IPS-20b (cell line): Measurements from ENCODE around the gene CCDC93.

Experiments used
- H3K27ac ChIP-seq: one replicate; pipeline ENCODE4 v1.5.1; 2013; ENCODE audit warnings: low read length
- H3K27me3 ChIP-seq: 2 replicates; pipeline ENCODE4 v1.6.1; 2013; ENCODE audit warnings: mild to moderate bottlenecking, low read length, inconsistent platforms; ENCODE audit not compliant: insufficient read depth
- H3K36me3 ChIP-seq: 2 replicates; pipeline ENCODE4 v1.6.1; 2013; ENCODE audit warnings: low read depth, mild to moderate bottlenecking, inconsistent platforms, low read length, moderate library complexity; ENCODE audit not compliant: insufficient read depth
- H3K4me1 ChIP-seq: 2 replicates; pipeline ENCODE4 v1.6.1; 2013; ENCODE audit warnings: mild to moderate bottlenecking, control low read depth, inconsistent platforms, low read length, moderate library complexity; ENCODE audit not compliant: insufficient read depth
- H3K4me3 ChIP-seq: 2 replicates; pipeline ENCODE4 v1.5.1; 2013; ENCODE audit warnings: mild to moderate bottlenecking, low read length, inconsistent platforms
- H3K9ac ChIP-seq: 2 replicates; pipeline ENCODE4 v1.6.1; 2013; ENCODE audit warnings: low read depth, mild to moderate bottlenecking, inconsistent platforms, low read length, moderate library complexity
- H3K9me3 ChIP-seq: 2 replicates; pipeline ENCODE4 v1.6.1; 2013; ENCODE audit warnings: mild to moderate bottlenecking, low read depth, low read length, inconsistent platforms; ENCODE audit not compliant: insufficient read depth

The CCDC93 gene

DNA sequence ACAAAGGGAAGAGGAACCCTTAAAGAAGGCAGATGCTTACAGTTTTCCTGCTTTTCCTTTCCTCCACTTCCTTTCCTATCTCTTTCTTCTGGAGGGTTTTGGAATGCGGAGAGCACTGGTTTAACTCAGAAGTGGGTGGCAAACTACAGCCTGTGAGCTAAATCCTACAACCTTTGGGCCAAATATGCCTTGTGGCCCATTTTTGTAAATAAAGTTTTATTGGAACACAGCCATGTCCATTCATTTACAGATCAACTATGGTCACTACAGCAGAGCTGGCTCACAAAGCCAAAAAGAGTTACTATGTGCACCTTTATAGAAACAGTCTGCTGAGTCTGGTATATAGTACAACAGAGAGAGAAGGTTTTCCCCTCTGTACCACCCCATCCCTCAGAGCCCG is 69.1 kb downstream of the CCDC93 start:
- no peaks in the 10 kb centered on the region for H3K9me3 ChIP-seq
- H3K4me3 ChIP-seq, result no peak overlapping the region
- no peak overlapping the region for H3K9ac ChIP-seq
- H3K4me1 ChIP-seq, result no peaks in the 10 kb centered on the region; the same call in 1 of the 2 replicates
- peaks cover 88% of the 10 kb centered on the region for H3K36me3 ChIP-seq
- no peak overlapping the region for H3K27ac ChIP-seq
- no peaks in the 10 kb centered on the region for H3K27me3 ChIP-seq

DNA sequence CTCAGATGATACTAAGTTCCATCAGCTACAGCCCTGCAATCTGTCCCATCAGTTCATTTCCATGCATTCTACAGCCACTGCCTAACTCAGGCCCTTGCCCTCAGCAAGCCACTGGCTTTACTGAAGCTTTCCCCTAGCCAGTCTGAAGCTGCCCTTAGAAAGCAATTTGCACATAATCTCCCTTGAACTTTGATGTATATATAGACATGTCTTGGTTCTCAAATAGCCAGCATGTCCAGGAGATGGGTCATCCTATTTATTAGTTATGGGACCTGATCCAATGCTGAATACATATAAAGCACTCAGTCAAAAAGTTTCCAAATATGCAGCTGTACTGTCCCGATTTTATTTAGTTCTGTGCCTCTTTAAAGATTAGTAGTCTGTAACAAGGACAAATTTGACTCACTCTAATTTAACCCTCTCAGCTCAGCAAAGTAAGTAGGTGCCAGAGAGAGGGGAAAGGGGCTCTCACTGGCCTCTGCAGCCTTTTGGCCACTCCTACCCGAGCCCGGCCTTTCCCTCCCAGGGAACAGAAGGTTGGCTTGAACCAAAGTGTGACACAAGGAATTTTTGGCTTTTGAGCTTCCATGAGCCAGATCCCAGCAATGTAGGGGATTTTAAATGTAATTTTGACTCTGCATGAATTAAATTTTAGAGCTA is 70.7 kb downstream of the CCDC93 start:
- H3K9ac ChIP-seq, result no peak overlapping the region
- H3K4me3 ChIP-seq, result no peak overlapping the region
- no peak overlapping the region for H3K27ac ChIP-seq
- H3K4me1 ChIP-seq, result no peaks in the 10 kb centered on the region; the same call in 1 of the 2 replicates
- H3K27me3 ChIP-seq, result no peaks in the 10 kb centered on the region
- H3K9me3 ChIP-seq, result no peaks in the 10 kb centered on the region
- H3K36me3 ChIP-seq, result peaks cover 88% of the 10 kb centered on the region

DNA sequence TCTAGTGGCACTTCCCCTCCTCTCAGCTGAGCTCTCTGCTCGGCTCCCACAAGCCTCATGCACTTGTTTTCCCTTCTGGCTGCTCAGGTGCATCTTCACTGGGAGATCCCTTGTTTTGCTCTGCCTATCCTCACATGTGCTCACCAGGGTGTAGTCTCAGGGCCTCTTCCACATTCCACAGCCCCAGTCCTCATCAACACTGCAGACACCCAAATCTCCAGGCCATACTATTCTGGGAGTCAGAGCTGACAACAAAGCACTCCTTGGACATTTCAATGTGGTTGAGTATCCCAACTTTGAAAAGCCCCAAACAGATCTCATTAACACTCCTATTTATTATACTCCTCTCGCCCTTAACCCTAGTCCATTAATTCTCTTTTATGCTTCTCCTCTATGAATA is 71.3 kb downstream of the CCDC93 start:
- H3K36me3 ChIP-seq, result peaks cover 89% of the 10 kb centered on the region
- no peaks in the 10 kb centered on the region; the same call in 1 of the 2 replicates for H3K4me1 ChIP-seq
- H3K9me3 ChIP-seq, result no peaks in the 10 kb centered on the region
- H3K27me3 ChIP-seq, result no peaks in the 10 kb centered on the region
- H3K27ac ChIP-seq, result no peak overlapping the region
- no peak overlapping the region for H3K9ac ChIP-seq
- no peak overlapping the region for H3K4me3 ChIP-seq

DNA sequence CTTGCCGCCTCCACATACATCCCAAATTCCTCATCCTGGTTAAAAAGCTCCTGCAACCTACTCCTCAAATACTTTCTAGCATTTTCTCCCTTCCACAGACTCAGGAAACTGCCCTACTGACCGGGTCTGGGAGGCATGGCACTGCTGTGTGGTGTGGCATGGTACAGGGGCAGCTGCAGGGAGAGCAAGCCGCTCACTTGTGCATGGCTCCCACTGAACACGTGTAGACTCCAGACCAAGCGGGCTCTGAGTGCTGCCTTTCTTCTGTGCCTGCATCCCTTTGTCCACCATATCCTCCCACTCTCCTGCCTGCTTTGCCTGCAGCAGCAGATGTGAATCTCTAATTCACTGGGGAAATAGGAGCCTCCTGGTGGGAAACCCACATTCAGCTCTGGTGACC is 72.2 kb downstream of the CCDC93 start:
- peaks cover 89% of the 10 kb centered on the region for H3K36me3 ChIP-seq
- H3K27ac ChIP-seq, result no peak overlapping the region
- no peaks in the 10 kb centered on the region; the same call in 1 of the 2 replicates for H3K4me1 ChIP-seq
- H3K27me3 ChIP-seq, result no peaks in the 10 kb centered on the region
- no peak overlapping the region for H3K9ac ChIP-seq
- no peak overlapping the region for H3K4me3 ChIP-seq
- no peaks in the 10 kb centered on the region for H3K9me3 ChIP-seq

DNA sequence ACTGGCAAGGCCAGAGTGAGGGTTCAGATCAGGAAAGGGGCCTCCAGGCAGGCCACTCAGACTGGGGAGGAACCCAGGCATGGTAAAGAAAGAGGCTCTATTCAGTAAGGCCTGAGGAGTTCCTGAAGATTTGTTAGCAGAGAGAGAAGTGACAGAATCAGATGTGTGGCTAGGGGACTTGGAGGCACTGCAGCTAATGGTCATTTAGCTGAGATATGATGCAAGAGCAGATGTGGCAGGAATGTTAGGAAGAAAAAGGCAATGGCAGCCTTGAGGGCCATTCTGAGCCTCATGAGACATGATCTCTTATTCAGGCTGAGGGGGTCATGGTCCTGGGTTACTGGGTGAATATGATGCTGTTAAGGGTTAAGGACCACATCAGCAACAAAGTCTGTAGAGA is 73.4 kb downstream of the CCDC93 start:
- Histone ChIP-seq H3K4me1 (no peaks in the 10 kb centered on the region; the same call in 1 of the 2 replicates), H3K27ac (no peak overlapping the region), H3K4me3 (no peak overlapping the region), H3K9ac (no peak overlapping the region), H3K9me3 (no peaks in the 10 kb centered on the region), H3K27me3 (no peaks in the 10 kb centered on the region), H3K36me3 (peaks cover 89% of the 10 kb centered on the region)

DNA sequence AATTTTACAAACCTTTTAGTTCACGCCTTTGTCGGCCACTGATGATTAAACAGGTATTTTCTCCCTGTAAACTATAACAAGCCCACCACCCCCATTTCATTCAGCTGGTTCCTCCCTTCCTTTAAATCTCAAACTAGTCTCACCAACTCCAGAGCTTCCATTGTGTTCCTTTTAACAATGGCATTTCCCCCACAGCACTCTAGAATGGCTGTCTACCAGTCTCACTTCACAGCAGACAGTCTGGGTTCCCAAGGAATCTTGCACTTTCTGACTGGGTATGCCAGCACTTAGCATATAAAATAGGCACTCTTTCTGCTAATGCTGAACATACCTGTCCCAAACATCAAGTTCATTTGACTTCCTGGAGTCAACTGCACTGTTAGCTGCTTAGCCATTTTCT is 75.3 kb downstream of the CCDC93 start:
- H3K4me3 ChIP-seq, result no peak overlapping the region
- H3K4me1 ChIP-seq, result no peaks in the 10 kb centered on the region; the same call in 1 of the 2 replicates
- H3K9me3 ChIP-seq, result no peaks in the 10 kb centered on the region
- no peak overlapping the region for H3K27ac ChIP-seq
- peaks cover 89% of the 10 kb centered on the region for H3K36me3 ChIP-seq
- no peaks in the 10 kb centered on the region for H3K27me3 ChIP-seq
- H3K9ac ChIP-seq, result no peak overlapping the region

DNA sequence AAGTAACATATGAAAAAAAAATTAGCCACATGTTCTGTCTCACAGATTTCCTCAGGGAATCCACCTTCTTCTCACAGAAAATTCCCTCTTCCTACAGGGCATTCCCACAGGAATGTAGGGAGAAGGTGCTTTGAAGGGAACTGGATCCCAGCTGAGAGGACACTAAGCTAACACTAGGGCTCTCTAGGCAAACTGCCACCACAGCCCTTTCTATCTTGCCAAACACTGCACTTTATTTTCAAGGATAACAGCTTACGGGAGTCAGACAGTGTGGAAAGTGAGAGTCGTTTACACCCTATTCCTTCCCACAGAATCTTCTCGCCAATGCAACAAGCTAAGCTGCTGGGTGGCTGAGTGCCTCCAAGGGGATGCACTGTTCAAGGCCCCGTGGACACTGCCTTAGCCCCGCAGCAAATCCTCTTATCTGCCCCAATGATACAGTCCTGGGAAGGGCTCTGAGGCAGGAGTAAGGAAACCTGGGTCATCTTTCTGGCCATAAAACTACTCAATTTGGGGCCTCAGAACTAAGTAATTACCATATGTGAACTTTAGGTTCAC is 76.9 kb downstream of the CCDC93 start:
- Histone ChIP-seq H3K9me3 (no peaks in the 10 kb centered on the region), H3K9ac (no peak overlapping the region), H3K36me3 (peaks cover 94% of the 10 kb centered on the region), H3K4me1 (no peaks in the 10 kb centered on the region), H3K27ac (no peak overlapping the region), H3K4me3 (no peak overlapping the region), H3K27me3 (no peaks in the 10 kb centered on the region)

DNA sequence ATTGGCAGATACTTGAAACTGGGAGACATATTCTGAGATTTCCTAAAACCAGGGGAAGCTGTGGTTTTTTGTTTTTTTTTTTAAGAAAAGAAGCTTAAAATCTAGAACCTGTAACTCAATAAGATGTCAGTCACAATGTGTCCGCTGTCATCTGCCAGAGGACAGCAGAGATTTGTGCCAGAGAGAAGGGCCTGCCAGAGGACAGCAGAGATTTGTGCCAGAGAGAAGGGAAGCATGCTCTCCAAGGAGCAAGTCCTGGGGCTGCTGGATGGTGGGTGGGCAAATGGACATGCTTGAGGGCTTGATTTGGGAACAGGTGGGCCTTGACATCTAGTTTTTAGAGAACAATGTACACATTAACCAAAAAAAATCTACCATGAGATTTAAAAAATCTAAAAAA is 77.9 kb downstream of the CCDC93 start:
- Histone ChIP-seq H3K9me3 (no peaks in the 10 kb centered on the region), H3K4me1 (no peaks in the 10 kb centered on the region), H3K27me3 (no peaks in the 10 kb centered on the region), H3K36me3 (peaks cover 91% of the 10 kb centered on the region), H3K27ac (no peak overlapping the region), H3K4me3 (no peak overlapping the region), H3K9ac (no peak overlapping the region)

DNA sequence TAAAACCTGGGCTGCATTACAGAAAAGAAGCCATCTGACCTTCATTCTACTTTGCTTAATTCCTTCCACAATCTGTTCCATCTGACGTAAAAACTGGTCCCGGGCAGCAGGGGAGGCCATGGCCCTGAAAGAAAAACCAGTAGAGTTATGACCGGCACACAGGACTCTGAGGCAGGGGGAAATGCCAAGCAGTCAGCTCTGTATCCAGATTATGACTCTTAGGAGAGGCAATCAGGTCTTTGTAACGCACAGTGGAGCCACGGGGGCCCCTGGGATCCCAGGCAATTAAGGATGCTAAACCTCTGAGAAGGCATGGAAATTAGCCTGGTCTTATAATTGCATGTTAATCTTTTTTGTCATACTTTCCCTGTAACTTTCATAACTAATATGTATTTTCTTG is 78.4 kb downstream of the CCDC93 start:
- Histone ChIP-seq H3K27me3 (no peaks in the 10 kb centered on the region), H3K4me1 (no peaks in the 10 kb centered on the region), H3K9ac (no peak overlapping the region), H3K36me3 (peaks cover 91% of the 10 kb centered on the region), H3K9me3 (no peaks in the 10 kb centered on the region), H3K27ac (no peak overlapping the region), H3K4me3 (no peak overlapping the region)

DNA sequence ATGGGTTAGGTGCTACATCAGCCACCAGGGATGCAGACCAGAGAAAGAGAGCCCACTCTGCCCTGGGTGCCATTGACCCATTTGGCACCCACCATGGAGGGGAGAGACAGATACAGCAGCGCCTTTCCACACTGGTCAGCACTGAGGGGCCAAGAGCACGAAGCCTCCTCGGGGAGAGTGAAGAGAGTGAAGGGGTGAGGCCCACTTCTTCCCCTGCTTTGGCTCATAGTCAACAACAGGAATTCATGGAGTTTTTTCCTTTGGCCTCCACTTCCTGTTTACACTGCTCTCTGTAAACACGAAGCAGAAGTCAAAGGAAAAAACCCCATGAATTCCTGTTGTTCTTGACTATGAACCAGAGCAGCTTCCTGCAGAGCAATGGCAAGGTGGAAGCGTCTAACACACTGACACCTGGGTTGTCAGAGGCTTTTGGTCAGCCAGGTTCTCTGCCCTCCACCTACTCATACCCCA is 80.0 kb downstream of the CCDC93 start:
- peaks cover 89% of the 10 kb centered on the region for H3K36me3 ChIP-seq

DNA sequence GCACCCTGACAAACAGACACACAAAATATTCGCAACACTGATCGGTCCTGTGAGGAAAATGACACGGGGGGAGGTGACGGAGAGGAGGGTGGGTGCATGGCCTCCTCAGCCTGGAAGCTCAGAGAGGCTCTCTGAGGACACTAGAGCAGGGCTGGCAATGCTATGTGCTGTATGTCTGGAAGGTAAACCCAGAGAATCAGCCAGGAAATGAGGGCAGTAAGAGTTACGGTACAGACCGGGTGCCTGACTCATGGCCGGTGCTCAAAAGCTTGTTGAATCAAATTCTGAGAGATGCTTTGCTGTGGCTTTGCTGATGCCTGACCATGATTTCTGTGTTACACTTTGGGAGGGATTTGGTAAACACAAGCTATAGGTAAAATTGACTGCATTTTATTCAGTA is 81.9 kb downstream of the CCDC93 start:
- Histone ChIP-seq H3K36me3 (peaks cover 75% of the 10 kb centered on the region), H3K27me3 (no peaks in the 10 kb centered on the region), H3K9me3 (no peaks in the 10 kb centered on the region), H3K27ac (no peak overlapping the region), H3K4me3 (no peak overlapping the region), H3K4me1 (no peaks in the 10 kb centered on the region), H3K9ac (no peak overlapping the region)

More for the DNA sequence above, 80.0 kb downstream of the CCDC93 start:
- no peaks in the 10 kb centered on the region for H3K4me1 ChIP-seq
- H3K27ac ChIP-seq, result no peak overlapping the region
- H3K9ac ChIP-seq, result no peak overlapping the region
- no peak overlapping the region for H3K4me3 ChIP-seq
- H3K9me3 ChIP-seq, result no peaks in the 10 kb centered on the region
- H3K27me3 ChIP-seq, result no peaks in the 10 kb centered on the region

DNA sequence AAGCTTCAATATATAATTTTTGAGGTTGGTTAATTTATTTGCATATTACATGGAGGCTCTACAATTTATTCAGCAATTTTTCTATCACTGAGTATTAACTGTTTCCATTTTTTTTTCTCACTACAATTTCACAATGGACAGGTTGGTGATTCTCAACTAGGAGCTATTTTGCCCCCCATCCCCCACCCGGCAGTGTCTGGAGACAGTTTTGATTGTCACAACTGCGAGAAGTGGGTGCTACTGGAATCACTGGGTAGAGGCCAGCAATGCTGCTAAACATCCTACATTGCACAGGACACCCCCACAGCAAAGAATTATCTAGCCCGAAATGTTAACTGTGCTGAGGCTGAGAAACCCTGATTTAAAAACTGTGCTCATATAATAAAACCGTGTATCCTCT is 82.6 kb downstream of the CCDC93 start:
- peaks cover 68% of the 10 kb centered on the region for H3K36me3 ChIP-seq

More for the DNA sequence above, 82.6 kb downstream of the CCDC93 start:
- Histone ChIP-seq H3K27me3 (no peaks in the 10 kb centered on the region), H3K27ac (no peak overlapping the region), H3K9me3 (no peaks in the 10 kb centered on the region), H3K9ac (no peak overlapping the region), H3K4me3 (no peak overlapping the region), H3K4me1 (no peaks in the 10 kb centered on the region)
